ENCODE results near the gene TSKU. TPM values are rescaled to one million over a fixed set of nuclear protein-coding genes. Genes with fewer than 3 reads are reported as not detected.

TSKU gene
- total RNA-seq, 1 donor from 2014 or later, result 0.98 TPM

- intact Hi-C loops (cut with micrococcal nuclease), result loop anchor here (1.0 kb wide), 1 partner anchor 65 kb away; no protein-coding TSS in a partner anchor
Observed at GRCh38 chr11:76799066-76799804, 16.1 kb downstream of the TSKU start.

GRCh38 chr11:76800466-76801200 lies 17.5 kb downstream of the TSKU start:
- intact Hi-C loops (cut with micrococcal nuclease), result loop anchor here (10.0 kb wide), 1 partner anchor 566 kb away; no protein-coding TSS in a partner anchor

DNA sequence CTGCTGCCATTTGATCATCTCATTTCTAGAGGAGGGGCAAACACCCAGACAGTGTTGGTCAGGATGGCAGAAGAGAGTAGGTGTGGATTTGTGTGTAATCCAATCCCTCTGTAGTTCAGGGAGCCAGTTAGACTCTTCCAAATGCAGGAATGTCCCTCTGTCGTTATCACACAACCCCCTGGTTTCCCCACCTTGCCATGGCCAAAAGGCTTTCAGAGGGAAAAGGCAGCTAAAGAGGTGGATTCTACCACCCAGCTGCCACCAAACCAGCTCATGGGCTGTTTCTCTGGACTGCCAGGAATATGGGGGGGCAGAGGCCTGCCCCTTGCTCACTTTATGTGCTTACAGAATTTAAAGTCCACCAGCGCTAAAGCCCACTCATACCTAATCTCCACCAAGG lies 18.1 kb downstream of the TSKU start:
- intact Hi-C loops (cut with micrococcal nuclease), result loop anchor here (10.0 kb wide), 1 partner anchor 566 kb away; no protein-coding TSS in a partner anchor

- intact Hi-C loops (cut with micrococcal nuclease), result loop anchor here (10.0 kb wide), 1 partner anchor 567 kb away; no protein-coding TSS in a partner anchor
Observed at GRCh38 chr11:76801736-76802135, 18.6 kb downstream of the TSKU start.

DNA sequence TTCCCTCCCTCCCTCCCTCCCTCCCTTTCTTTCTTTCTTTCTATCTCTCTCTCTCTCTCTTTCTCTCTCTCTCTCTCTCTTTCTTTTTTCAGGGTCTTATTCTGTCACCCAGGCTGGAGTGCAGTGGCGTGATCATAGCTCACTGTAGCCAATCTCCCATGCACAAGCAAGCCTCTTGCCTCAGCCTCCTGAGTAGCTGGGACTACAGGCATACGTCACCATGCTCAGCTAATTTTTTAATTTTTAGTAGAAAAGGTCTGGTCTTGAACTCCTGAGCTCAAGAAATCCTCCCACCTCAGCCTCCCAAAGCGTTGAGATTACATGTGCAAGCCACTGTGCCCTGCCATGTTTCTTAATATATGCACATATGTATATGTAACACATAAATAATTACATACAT lies 19.0 kb downstream of the TSKU start:
- intact Hi-C loops (cut with micrococcal nuclease), result loop anchor here (10.0 kb wide), 1 partner anchor 567 kb away; no protein-coding TSS in a partner anchor

DNA sequence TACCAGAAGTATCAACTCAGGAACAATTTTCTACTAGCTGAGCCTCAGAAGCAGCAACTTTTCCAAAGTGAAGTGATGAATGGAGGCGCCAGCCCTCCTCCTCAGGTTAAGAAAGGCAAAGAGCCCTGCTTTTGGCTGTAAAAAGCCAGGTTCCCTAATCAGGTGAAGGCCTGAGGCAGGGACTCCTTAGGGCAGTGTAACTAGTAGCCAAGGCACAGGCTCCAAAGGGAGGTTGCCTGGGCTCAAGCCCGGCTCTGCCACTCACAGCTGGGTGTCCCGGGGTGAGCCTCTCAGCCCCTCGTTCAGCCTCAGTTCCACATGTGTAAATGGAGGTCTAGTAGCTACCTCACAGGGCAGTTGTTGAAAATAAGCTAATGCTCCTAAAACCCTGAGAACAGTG lies 19.5 kb downstream of the TSKU start:
- intact Hi-C loops (cut with micrococcal nuclease), result loop anchor here (1.0 to 10.0 kb wide), 2 partner anchors 421 to 568 kb away; partner anchors contain the start of genes GVQW3 and THAP12

- intact Hi-C loops (cut with micrococcal nuclease), result loop anchor here (1.0 to 10.0 kb wide), 2 partner anchors 422 to 568 kb away; partner anchors contain the start of genes GVQW3 and THAP12
Observed at GRCh38 chr11:76803023-76803422, 19.9 kb downstream of the TSKU start.

DNA sequence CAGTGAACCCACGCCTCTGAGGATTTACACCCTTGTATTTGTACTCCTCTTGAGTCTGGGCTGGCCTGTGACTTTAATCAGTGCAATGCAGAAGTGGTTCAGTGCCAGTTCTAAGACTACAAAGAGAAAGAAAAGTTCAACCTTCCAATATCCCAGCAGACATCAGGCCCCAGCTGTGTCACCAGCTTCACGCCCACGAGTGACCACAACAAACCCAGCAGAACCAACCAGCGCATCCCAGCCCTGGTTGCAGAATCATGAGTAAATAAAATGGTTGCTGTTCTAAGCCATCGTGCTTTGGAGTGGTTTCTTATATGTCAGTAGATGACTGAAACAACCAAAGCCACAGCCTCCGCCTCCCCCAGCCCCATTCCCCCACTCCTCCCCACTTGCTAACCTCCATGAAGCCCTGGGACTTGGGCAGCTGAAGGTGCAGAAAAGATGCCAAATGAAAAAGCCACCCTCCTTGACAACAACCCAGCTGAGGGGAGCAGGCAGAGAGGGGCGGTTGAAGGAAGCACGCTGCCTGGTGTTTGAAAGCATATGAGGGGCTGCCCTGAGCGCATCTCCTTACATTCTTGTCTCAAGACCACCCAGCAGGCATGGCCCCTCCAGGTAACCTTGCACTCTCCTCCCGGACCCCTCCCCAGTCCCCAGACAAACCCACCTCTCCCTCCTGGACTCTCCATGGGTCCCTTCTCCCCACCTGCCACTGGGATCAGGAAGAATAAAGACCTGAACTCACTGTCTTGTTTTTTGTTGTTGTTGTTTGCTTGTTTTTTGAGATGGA lies 20.9 kb downstream of the TSKU start:
- intact Hi-C loops (cut with micrococcal nuclease), result loop anchor here (1.0 to 10.0 kb wide), 4 partner anchors 21 to 569 kb away; partner anchors contain the start of genes EMSY, GVQW3, THAP12 and TSKU

- intact Hi-C loops (cut with micrococcal nuclease), result loop anchor here (2.0 to 10.0 kb wide), 3 partner anchors 23 to 571 kb away; partner anchors contain the start of genes EMSY and TSKU
Observed at GRCh38 chr11:76805206-76805913, 22.2 kb downstream of the TSKU start.

DNA sequence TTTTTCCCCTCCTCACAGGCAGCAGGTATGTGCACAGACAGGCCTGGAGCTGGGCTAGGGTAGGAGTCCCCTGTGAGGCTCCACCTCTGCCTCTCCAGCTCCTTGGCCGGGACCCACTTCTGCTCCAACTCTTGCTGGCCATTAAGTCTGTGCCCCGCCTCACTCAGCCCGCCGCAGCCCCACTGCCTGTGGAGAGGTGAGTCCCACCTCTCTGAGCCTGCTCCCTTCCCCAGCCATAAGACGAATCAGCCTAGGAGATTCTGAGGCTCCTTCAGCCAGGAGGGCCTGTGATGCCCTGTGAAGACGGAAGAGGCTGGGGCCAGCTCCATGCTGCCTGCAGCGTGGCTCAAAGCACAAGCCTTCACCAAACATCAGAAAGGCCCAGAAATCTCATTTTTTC lies 23.0 kb downstream of the TSKU start:
- intact Hi-C loops (cut with micrococcal nuclease), result loop anchor here (10.0 kb wide), 1 partner anchor 571 kb away; no protein-coding TSS in a partner anchor

DNA sequence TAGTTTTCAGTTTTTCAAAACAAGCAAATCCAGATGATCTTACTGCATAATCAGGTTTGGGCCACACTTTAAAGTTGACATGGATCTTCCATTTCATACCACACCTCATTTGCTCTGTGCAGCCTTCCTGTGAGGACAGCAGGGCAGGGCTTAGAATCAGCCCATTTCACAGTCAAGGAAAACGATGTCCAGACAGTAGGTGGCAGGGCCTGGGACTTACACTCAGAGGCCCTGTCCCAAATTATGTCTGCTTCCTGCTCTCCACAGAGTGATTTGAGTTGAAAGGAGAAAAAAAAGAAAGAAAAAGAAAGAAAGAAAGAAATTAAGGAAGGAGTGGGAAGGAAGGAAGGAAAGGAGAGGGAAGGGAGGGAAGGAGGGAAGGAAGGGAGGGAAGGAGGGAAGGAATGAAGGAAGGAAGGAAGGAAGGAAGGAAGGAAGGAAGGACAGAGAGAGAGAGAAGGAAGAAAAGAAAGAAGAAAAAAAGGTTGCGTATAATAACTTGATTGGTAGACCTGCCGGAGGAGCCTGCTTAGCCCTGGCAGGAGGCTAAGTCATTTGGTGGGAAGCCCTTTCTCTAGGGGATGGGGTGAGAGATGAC lies 23.6 kb downstream of the TSKU start:
- intact Hi-C loops (cut with micrococcal nuclease), result loop anchor here (1.0 to 10.0 kb wide), 2 partner anchors 285 to 572 kb away; no protein-coding TSS in a partner anchor

- intact Hi-C loops (cut with micrococcal nuclease), result loop anchor here (1.0 to 10.0 kb wide), 2 partner anchors 284 to 573 kb away; no protein-coding TSS in a partner anchor
Observed at GRCh38 chr11:76807206-76807875, 24.2 kb downstream of the TSKU start.

- intact Hi-C loops (cut with micrococcal nuclease), result loop anchor here (10.0 kb wide), 1 partner anchor 573 kb away; no protein-coding TSS in a partner anchor
Observed at GRCh38 chr11:76808171-76808570, 25.0 kb downstream of the TSKU start.

- intact Hi-C loops (cut with micrococcal nuclease), result loop anchor here (10.0 kb wide), 1 partner anchor 574 kb away; no protein-coding TSS in a partner anchor
Observed at GRCh38 chr11:76808996-76809395, 25.8 kb downstream of the TSKU start.

- intact Hi-C loops (cut with micrococcal nuclease), result loop anchor here (1.0 to 2.0 kb wide), 4 partner anchors 50 to 272 kb away; partner anchors contain the start of gene ACER3
Observed at GRCh38 chr11:76810151-76810853, 27.1 kb downstream of the TSKU start.

DNA sequence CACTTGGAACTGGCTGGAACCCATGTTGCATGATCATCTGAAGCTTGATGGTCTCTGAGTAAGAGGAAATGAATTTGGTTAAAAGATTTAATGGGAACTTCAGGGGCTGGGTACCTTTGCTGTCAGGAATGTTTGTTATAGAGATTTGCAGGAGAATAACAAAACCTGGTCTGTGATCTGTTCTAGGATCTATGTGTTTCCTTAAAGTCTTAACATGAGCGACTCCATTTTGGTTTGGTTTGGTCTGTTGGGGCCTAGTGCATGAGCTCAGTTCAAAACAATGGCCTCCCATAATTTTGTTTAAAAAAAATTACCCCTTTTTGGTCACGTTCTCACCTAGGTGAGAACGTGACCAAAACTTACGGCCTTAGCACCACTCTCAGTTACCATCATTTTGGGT lies 28.1 kb downstream of the TSKU start:
- intact Hi-C loops (cut with micrococcal nuclease), result loop anchor here (2.0 kb wide), 1 partner anchor 272 kb away; no protein-coding TSS in a partner anchor

DNA sequence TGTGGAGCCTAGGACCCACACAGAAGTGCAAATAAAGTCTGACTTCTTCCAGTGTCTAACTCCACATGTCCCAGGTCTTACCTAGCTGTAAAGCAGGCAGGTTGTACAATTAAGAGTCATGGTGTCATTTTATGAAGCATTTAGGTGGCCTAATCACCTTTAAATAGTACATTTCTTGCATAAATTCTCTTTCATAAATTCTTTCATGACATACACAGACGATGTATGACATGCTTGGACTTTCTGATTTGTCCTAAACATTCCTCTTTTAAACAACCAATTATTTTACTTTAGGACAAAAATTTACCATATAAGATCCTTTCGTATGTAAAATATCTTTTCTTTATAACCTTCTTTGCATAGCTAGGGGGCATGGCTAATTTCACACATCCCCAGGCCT lies 31.3 kb downstream of the TSKU start:
- intact Hi-C loops (cut with micrococcal nuclease), result no loop called here

GRCh38 chr11:76815678-76816077 lies 32.5 kb downstream of the TSKU start:
- intact Hi-C loops (cut with micrococcal nuclease), result loop anchor here (5.0 kb wide), 1 partner anchor 87 kb away; no protein-coding TSS in a partner anchor

Measured in T-helper 1 cell treated with Interleukin-12 subunit alpha and Interleukin-12 subunit beta and Interleukin-4 antibody, amounts not matched to agents 30 ng/mL and 1 ng/mL, for 36 hours (primary cell).